ENCODE data around the gene BNC2. TPM values are rescaled to one million over a fixed set of nuclear protein-coding genes. Genes with fewer than 3 reads are reported as not detected.

BNC2 gene
- total RNA-seq, 2 experiments from 2014 or later: not detected

DNA sequence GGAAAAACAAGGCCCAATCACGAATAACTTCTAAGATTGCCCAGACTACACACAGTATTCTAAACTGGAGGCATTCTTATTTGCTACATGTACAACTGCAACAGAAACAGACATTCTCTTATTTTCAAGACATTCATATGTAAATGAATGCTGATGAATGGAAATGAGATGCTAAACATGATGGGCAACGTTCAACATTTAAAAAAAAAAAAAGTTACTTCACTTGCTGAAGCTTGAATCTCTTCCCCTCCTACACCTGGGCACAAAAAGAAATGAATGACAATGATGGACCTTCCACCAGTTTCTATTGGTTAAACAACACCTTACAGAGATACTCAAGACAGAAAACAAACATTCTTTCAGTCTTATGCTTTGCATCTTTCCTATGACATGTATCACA lies 160.5 kb downstream of the BNC2 start:
- H3K36me3 ChIP-seq (ENCODE audit: insufficient read depth, low read length): no peaks in the 10 kb centered on the region
- H3K79me2 ChIP-seq (ENCODE audit: insufficient read depth, low read depth, low read length): no peaks in the 10 kb centered on the region
- no peaks in the 10 kb centered on the region for H3K9me3 ChIP-seq (ENCODE audit: low read length)
- H3K4me3 ChIP-seq (ENCODE audit: low read depth, low read length, poor library complexity, severe bottlenecking): no peak overlapping the region
- no peak for DNase-seq (ENCODE audit: low spot score)
- intact Hi-C loops (cut with micrococcal nuclease; ENCODE audit: unreplicated experiment): no loop called here
- ChIA-PET POLR2A (no interaction called here), CTCF (ENCODE audit: unreplicated experiment) (no interaction called here)
- no peak overlapping the region for H3K27ac ChIP-seq (ENCODE audit: low read depth, low read length, poor library complexity, severe bottlenecking)
- no peaks in the 10 kb centered on the region for H4K20me1 ChIP-seq (ENCODE audit: insufficient read depth, low read length)
- no peaks in the 10 kb centered on the region for H3K9me2 ChIP-seq (ENCODE audit: insufficient read depth, low read length)
- H3K4me1 ChIP-seq (ENCODE audit: insufficient read depth, low read length, poor library complexity, severe bottlenecking): no peaks in the 10 kb centered on the region
- TF ChIP-seq, protein P1, sequence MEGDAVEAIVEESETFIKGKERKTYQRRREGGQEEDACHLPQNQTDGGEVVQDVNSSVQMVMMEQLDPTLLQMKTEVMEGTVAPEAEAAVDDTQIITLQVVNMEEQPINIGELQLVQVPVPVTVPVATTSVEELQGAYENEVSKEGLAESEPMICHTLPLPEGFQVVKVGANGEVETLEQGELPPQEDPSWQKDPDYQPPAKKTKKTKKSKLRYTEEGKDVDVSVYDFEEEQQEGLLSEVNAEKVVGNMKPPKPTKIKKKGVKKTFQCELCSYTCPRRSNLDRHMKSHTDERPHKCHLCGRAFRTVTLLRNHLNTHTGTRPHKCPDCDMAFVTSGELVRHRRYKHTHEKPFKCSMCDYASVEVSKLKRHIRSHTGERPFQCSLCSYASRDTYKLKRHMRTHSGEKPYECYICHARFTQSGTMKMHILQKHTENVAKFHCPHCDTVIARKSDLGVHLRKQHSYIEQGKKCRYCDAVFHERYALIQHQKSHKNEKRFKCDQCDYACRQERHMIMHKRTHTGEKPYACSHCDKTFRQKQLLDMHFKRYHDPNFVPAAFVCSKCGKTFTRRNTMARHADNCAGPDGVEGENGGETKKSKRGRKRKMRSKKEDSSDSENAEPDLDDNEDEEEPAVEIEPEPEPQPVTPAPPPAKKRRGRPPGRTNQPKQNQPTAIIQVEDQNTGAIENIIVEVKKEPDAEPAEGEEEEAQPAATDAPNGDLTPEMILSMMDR (conservative IDR thresholded peaks at IDR 0.05; ENCODE audit: low read length): no peak
- no peak for TF ChIP-seq EZH2phosphoT487 (IDR thresholded peaks at IDR 0.05; ENCODE audit: borderline replicate concordance, low read depth, low read length)
- H3K4me2 ChIP-seq (ENCODE audit: low read length): no peak overlapping the region
- no peak overlapping the region for H2AFZ ChIP-seq (ENCODE audit: low read length)
- no TSS peak for BruUV-seq (replicated peaks)

DNA sequence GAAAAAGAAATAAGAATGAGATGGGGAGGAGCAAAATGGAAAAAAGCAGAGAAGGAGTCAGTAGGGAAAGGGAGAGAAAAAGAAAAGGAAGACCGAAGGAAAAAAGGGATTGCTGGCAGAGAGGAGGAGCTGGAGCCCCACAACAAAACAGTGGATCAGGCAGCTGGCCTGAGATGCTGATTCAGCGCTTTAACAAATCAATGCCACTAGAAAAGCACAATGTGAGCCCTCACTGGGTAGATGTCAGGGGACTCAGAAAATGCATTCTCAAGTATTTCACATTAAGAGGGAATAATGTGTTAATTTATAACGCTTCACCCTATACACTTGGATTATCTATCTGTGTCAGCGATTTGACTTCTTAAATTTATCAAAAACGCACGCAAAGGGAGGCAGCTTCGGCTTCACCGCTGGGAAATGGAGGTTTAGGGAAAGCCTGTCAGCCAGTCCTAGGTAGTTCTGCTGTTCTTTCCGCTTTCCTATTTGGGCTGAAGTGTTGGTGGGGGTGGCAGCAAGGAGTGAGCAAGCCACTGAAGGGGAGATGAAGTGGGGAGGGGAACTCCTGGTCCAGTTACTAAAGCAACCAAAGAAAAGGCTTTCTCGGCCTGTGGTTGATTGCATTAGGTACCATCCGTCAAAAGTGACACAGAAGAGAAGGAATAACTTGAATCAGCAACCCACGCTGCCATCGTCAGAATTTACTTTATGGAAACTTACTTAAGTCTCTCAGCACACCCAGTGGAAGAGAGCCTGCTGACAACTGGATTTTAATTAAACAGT lies 161.6 kb downstream of the BNC2 start:
- DNase-seq (ENCODE audit: low spot score): no peak
- no TSS peak for BruUV-seq (replicated peaks)
- Histone ChIP-seq H3K27ac (ENCODE audit: low read depth, low read length, poor library complexity, severe bottlenecking) (no peak overlapping the region), H2AFZ (ENCODE audit: low read length) (no peak overlapping the region), H3K36me3 (ENCODE audit: insufficient read depth, low read length) (no peaks in the 10 kb centered on the region), H3K4me1 (ENCODE audit: insufficient read depth, low read length, poor library complexity, severe bottlenecking) (no peaks in the 10 kb centered on the region), H3K9me2 (ENCODE audit: insufficient read depth, low read length) (no peaks in the 10 kb centered on the region), H4K20me1 (ENCODE audit: insufficient read depth, low read length) (no peaks in the 10 kb centered on the region), H3K4me2 (ENCODE audit: low read length) (no peak overlapping the region), H3K4me3 (ENCODE audit: low read depth, low read length, poor library complexity, severe bottlenecking) (no peak overlapping the region), H3K9me3 (ENCODE audit: low read length) (no peaks in the 10 kb centered on the region), H3K79me2 (ENCODE audit: insufficient read depth, low read depth, low read length) (no peaks in the 10 kb centered on the region)
- POLR2A ChIA-PET: interaction anchor here (0.6 kb wide), 1 partner anchor 227 kb away, joined by 3 read pairs; no protein-coding TSS in a partner anchor
- intact Hi-C loops (cut with micrococcal nuclease; ENCODE audit: unreplicated experiment): no loop called here
- CTCF ChIA-PET (ENCODE audit: unreplicated experiment): no interaction called here
- no peak for TF ChIP-seq EZH2phosphoT487 (IDR thresholded peaks at IDR 0.05; ENCODE audit: borderline replicate concordance, low read depth, low read length)

DNA sequence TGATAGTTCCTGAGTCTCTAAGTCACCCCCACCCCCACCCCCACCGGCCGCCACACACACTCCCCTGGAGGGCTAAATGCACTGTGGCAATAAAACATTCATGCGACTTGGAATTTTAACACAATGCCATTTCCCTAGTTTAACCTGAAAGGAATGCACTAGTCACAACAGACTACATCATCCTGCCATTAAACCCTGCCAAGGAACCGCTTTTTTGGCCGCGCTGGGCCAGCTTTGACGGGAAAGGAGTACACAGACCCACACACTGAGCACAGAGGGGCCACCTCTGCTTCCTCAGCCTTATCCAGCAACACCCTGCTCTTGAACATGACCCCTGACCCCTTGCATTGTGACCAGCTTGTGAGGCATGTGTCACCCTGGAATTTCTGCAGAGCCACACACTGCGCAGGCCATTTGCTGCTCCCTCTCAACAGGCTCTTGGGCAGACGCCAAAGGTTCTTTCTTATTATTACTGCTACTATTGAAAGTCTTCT lies 165.3 kb downstream of the BNC2 start:
- Histone ChIP-seq H3K4me2 (ENCODE audit: low read length) (no peak overlapping the region), H3K79me2 (ENCODE audit: insufficient read depth, low read depth, low read length) (no peaks in the 10 kb centered on the region), H3K36me3 (ENCODE audit: insufficient read depth, low read length) (no peaks in the 10 kb centered on the region), H3K4me1 (ENCODE audit: insufficient read depth, low read length, poor library complexity, severe bottlenecking) (no peaks in the 10 kb centered on the region), H4K20me1 (ENCODE audit: insufficient read depth, low read length) (no peaks in the 10 kb centered on the region), H3K9me3 (ENCODE audit: low read length) (no peaks in the 10 kb centered on the region), H3K4me3 (ENCODE audit: low read depth, low read length, poor library complexity, severe bottlenecking) (no peak overlapping the region), H3K27ac (ENCODE audit: low read depth, low read length, poor library complexity, severe bottlenecking) (no peak overlapping the region), H2AFZ (ENCODE audit: low read length) (no peak overlapping the region), H3K9me2 (ENCODE audit: insufficient read depth, low read length) (no peaks in the 10 kb centered on the region)
- no TSS peak for BruUV-seq (replicated peaks)
- TF ChIP-seq, protein P1 (conservative IDR thresholded peaks at IDR 0.05; ENCODE audit: low read length): no peak
- no peak for TF ChIP-seq EZH2phosphoT487 (IDR thresholded peaks at IDR 0.05; ENCODE audit: borderline replicate concordance, low read depth, low read length)
- ChIA-PET CTCF (ENCODE audit: unreplicated experiment) (no interaction called here), POLR2A (no interaction called here)
- no peak for DNase-seq (ENCODE audit: low spot score)
- intact Hi-C loops (cut with micrococcal nuclease; ENCODE audit: unreplicated experiment): no loop called here

Measured in OCI-LY7 (cell line).